EL (cell line): ENCODE results near the gene RAD51D.
"Not testable (repeated sequence)": the region's sequence is repeated elsewhere in the genome, so short reads cannot be mapped to it uniquely, and the experiment has no call there.

Experiments
- DNase-seq: peaks from one replicate; pipeline ENCODE4 v3.0.0-alpha.2; 2016

RAD51D gene

GRCh38 chr17:35064516-35065215 lies 55.0 kb downstream of the RAD51D start:
- DNase-seq: no peak

- DNase-seq: peak; percentile 98
Observed at GRCh38 chr17:35063514-35064223, 56.0 kb downstream of the RAD51D start, which contains the start of gene RFFL. Gene RFFL, minus strand, starts transcription at chr17:35063707. Its CDS starts 37,154 bp downstream, at chr17:35026553.

DNA sequence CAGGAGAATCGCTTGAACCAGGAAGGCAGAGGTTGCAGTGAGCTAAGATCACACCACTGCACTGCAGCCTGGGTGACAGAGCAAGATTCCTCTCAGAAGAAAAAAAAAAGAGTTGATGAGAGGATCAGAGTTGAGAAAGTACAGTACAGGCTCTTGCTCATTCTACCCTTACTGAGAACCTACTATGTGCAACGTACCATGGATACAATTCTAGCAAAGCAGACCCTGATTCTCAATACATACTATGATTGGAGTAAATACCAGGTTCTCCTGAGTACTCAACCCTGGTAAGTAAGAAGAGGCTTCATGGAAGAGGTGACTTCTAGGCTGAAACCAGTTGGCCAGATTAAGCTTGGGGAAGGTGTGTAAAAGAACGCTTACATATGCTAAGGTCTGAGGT lies 57.4 kb downstream of the RAD51D start:
- DNase-seq: no peak

DNA sequence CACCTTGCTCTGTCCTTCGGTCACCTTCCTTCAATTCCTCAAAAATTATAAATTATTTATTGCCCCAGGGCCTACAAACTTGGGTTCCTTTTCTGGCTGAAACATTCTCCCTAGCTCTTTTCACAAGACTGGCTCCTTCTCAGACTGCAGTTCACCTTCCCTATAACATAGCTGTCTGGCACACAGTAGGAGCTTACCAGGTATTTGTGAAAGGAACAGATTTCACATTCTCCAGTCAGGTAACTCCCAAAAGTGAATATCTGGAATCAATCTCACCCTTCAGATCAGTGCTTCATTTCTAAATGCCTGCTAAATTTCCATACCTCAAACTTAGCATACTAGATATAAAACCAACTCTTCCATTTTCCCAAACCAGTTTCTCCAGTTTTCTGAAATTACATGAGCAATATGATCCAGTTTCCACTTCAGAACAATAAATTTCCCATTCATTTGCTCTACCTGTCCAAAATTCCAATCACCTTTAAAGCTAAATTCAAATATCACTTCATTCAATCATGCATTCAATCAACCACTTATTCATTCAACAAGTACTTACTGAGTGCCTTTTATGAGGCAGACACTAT lies 62.2 kb downstream of the RAD51D start:
- no peak for DNase-seq

DNA sequence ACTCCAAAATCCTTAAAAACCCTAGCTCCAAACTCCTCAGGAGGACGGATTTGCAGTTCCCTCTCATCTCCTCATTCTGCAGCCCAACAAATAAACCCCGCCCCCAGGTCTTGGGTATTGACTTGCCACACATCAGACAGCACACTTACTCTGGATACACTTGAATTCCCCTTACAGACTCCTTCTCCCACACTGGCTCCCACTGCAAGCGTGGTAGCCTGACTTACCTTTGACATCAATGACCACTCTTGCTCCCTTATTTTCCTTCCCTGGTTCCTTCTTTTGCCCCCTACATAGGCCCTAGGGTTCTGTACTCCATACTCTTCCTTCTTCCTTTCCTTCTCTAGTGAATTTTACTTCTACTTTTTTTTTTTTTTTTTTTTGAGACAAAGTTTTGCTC lies 63.6 kb downstream of the RAD51D start:
- DNase-seq: no peak

DNA sequence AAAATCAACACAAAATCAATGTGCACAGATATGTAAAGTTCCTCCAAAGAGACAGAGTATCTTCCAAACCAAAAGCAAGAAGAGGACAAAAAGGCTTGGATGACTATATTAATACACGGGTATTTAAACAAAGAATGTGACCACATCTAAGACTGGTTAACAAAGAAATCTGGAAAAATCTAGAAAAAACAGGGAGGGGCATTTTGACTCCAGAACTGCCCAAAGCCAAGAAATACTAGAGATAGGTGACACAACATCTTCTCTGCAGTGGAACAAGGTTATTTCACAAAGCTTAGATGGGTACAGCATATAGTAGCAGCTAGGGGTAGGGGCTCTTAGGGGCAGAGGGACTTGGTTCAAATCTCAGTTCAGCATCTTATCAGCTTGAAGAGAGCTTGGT lies 66.5 kb downstream of the RAD51D start:
- DNase-seq: no peak

DNA sequence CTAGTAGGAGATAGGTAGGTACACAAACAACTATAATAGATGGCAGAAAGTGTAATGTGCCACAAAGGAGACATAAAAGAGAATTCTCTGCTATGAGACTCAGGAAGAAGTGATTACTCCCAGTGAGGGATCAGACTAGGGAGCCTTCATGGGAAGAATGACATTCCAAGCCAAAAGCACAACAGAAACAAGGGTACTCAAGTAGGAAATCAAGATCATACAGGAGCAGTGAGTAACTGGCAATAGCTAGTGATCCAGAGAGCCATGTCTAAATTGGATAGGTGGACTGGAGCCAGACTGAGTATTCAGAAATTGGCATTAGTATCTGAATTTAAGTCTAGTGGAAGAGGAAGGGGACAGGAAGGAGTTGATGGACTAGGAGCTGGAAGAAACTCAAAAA lies 66.9 kb downstream of the RAD51D start:
- no peak for DNase-seq

- DNase-seq: peak; percentile 46
Observed at GRCh38 chr17:35052241-35052610, 67.4 kb downstream of the RAD51D start.

- no peak for DNase-seq
Observed at GRCh38 chr17:35051579-35052240, 68.0 kb downstream of the RAD51D start.

DNA sequence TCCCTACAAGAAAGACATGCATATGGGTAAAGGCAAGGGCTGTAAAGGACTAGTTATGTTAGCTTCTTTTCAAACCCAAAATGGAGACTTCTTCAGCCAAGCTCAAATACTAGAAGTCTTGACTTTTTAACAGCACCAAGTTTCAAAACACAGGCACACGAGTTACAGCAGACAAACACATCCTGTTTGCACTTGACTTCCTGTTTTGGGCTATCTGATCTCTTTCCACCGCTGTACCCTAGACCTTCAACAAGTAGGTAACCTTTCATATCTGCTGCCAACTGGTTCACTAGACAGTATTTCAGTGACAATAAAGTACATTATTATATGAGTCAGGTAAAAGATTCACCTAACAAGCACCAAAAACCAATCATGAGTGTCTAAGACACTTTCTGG lies 68.5 kb downstream of the RAD51D start:
- no peak for DNase-seq

GRCh38 chr17:35050170-35050569 lies 69.5 kb downstream of the RAD51D start:
- no peak for DNase-seq

DNA sequence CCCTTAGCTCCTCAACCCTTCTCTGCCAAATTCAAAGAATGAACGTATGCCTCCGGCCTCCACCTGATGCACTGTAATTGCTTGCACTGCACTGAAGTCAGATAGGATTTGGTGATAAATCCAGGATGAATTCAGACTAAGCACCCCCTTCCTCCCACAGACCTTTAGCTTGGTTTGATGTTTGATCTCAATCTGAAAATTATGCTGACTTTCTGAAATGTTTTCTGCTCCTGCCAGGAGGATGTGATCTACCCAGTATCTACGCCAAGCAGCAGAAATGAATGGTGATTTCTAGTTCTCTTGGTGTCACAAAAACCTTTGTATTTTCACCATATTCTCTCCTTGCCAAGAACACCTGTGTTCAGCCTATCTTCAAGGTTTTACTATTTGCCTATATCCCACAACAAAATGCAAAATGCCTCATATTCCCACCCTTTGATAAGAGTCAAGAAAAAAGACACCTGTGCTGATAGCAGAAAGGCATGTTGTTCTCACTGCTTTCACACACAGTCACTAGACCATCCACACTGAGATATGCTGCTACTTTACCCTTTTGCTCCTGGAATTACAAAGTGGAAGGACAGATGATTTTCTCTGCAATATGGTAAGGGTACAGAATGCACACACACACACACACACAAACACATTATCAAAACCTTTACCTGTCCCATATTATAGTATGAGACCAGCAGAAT lies 70.8 kb downstream of the RAD51D start:
- no peak for DNase-seq

DNA sequence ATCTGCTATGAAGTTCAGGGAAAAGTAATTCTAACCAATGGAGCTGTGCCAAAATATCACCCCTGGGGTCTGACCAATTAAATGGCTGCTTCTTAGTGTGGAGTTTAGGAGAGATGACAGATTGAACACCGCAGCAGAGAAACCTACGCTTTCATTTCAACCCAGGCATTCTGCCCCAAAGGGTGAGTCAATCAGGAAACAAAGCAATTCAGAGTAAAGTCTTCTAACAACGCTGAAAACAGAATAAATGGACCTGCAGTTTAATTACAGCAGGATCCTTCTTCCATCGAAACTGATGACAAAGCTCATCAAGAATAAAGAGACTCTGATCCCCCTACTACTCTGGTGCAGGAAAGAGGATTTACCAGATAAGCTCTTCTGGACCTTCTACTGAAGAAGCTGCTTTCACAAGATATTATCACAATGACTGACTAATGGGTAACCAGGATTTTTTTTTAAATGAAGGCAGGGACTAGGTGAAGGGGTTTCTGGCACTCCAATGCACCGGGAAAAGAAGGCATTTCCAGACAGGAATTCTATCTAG lies 72.8 kb downstream of the RAD51D start:
- no peak for DNase-seq

GRCh38 chr17:35046245-35046644 lies 73.4 kb downstream of the RAD51D start:
- DNase-seq: no peak

DNA sequence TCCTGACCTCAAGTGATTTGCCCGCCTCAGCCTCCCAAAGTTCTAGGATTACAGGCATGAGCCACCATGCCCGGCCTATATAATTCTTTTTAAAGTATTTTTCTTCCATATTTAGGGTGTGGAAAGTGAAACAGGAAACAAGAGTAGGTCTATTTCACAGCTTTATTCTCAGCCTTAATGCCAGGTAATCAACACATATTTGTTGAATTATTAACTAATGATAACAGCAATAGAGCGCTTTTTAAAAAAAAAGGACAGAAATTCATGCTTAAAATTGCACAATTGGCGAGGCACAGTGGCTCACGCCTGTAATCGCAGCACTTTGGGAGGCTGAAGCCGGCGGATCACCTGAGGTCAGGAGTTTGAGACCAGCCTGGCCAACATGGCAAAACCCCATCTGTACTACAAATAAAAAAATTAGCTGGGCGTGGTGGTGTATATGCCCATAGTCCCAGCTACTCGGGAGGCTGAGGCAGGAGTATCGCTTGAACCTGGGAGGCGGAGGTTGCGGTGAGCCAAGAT lies 74.1 kb downstream of the RAD51D start:
- not testable (repeated sequence) for DNase-seq

- no peak for DNase-seq
Observed at GRCh38 chr17:35044181-35044580, 75.5 kb downstream of the RAD51D start.
